WTC11 (cell line): ENCODE results near the gene FGFR1OP2. TPM values are rescaled to one million over a fixed set of nuclear protein-coding genes. Genes with fewer than 3 reads are reported as not detected.

Source experiments
- ATAC-seq: fragments of 200-7000 bp; cut with Tn5 transposase; 2 replicates; pipeline ENCODE4 v1.10.0; 2021; ENCODE audit warnings: mild to moderate bottlenecking, moderate library complexity
- CTCF ChIA-PET: fragments of 300-600 bp; sonication (Branson Sonifier 250); formaldehyde crosslinking; loops from one replicate; lab custom pipeline; 2021; ENCODE audit warnings: antibody characterized with exemption; lab: Charles Lee
- POLR2A ChIA-PET: fragments of 350-600 bp; sonication (Branson Sonifier 250); formaldehyde crosslinking; loops from one replicate; lab custom pipeline; 2021; ENCODE audit warnings: antibody characterized with exemption; lab: Charles Lee
- DNase-seq: peaks from one replicate; pipeline ENCODE4 v3.0.0; 2021; ENCODE audit warnings: low spot score
- H3K27ac Mint-ChIP-seq: 2 replicates; pipeline ENCODE4 v1.8.0; 2021; ENCODE audit warnings: mixed read lengths
- H3K27me3 Mint-ChIP-seq: 2 replicates; pipeline ENCODE4 v1.8.0; 2021; ENCODE audit warnings: low read depth, mild to moderate bottlenecking, moderate library complexity, mixed read lengths
- H3K36me3 Mint-ChIP-seq: 2 replicates; pipeline ENCODE4 v1.8.0; 2021; ENCODE audit warnings: mixed read lengths
- H3K4me1 Mint-ChIP-seq: 2 replicates; pipeline ENCODE4 v1.8.0; 2022; ENCODE audit warnings: mixed read lengths
- H3K4me3 Mint-ChIP-seq: 2 replicates; pipeline ENCODE4 v1.8.0; 2021; ENCODE audit warnings: mild to moderate bottlenecking, moderate library complexity, mixed read lengths
- H3K9me3 Mint-ChIP-seq: 2 replicates; pipeline ENCODE4 v1.8.0; 2021; ENCODE audit warnings: mixed read lengths
- CBFB ChIP-seq: sonication (generic); formaldehyde crosslinking; IDR thresholded peaks from 2 replicates; pipeline ENCODE4 v1.8.1; 2022; ENCODE audit warnings: mild to moderate bottlenecking, low read depth, missing genetic modification reagents
- ELF4 ChIP-seq: sonication (generic); formaldehyde crosslinking; IDR thresholded peaks from 2 replicates; pipeline ENCODE4 v1.8.1; 2022; ENCODE audit warnings: low read depth, mild to moderate bottlenecking, moderate library complexity, missing genetic modification reagents
- EMX1 ChIP-seq: fragments of 250-450 bp; sonication (Bioruptor Pico); IDR thresholded peaks from 2 replicates; pipeline ENCODE4 v1.8.0; 2021; ENCODE audit warnings: mild to moderate bottlenecking
- ESRRA ChIP-seq: sonication (generic); formaldehyde crosslinking; IDR thresholded peaks from 2 replicates; pipeline ENCODE4 v1.8.1; 2022; ENCODE audit warnings: mild to moderate bottlenecking, missing genetic modification reagents, borderline replicate concordance
- FOXJ3 ChIP-seq: sonication (generic); formaldehyde crosslinking; IDR thresholded peaks from 2 replicates; pipeline ENCODE4 v1.9.0; 2021; ENCODE audit warnings: missing genetic modification reagents, mild to moderate bottlenecking, borderline replicate concordance
- FOXK1 ChIP-seq: sonication (generic); formaldehyde crosslinking; IDR thresholded peaks from 2 replicates; pipeline ENCODE4 v1.8.0; 2022; ENCODE audit warnings: mild to moderate bottlenecking, moderate library complexity, missing genetic modification reagents
- FOXP1 ChIP-seq: sonication (generic); formaldehyde crosslinking; IDR thresholded peaks from 2 replicates; pipeline ENCODE4 v1.8.0; 2022; ENCODE audit warnings: missing genetic modification reagents, mild to moderate bottlenecking, moderate library complexity, borderline replicate concordance
- JAZF1 ChIP-seq: fragments of 250-450 bp; sonication (Bioruptor Pico); IDR thresholded peaks from 2 replicates; pipeline ENCODE4 v1.9.0; 2021; ENCODE audit warnings: moderate library complexity, mild to moderate bottlenecking, inconsistent platforms
- NFATC4 ChIP-seq: fragments of 250-450 bp; sonication (Bioruptor Pico); IDR thresholded peaks from 2 replicates; pipeline ENCODE4 v1.9.0; 2021; ENCODE audit warnings: mild to moderate bottlenecking
- NFE2L1 ChIP-seq: sonication (generic); formaldehyde crosslinking; IDR thresholded peaks from 2 replicates; pipeline ENCODE4 v1.8.1; 2023; ENCODE audit warnings: missing genetic modification reagents
- NR2C2 ChIP-seq: sonication (generic); formaldehyde crosslinking; IDR thresholded peaks from 2 replicates; pipeline ENCODE4 v1.8.0; 2022; ENCODE audit warnings: mild to moderate bottlenecking, missing genetic modification reagents
- NR3C1 ChIP-seq: sonication (generic); formaldehyde crosslinking; conservative IDR thresholded peaks from 2 replicates; pipeline ENCODE4 v1.8.1; 2023; ENCODE audit warnings: low read depth, mild to moderate bottlenecking, missing genetic modification reagents
- OVOL2 ChIP-seq: fragments of 250-450 bp; sonication (Bioruptor Pico); IDR thresholded peaks from 2 replicates; pipeline ENCODE4 v1.9.0; 2021; ENCODE audit warnings: mild to moderate bottlenecking, borderline replicate concordance
- RORB ChIP-seq: fragments of 250-450 bp; sonication (Bioruptor Pico); IDR thresholded peaks from 2 replicates; pipeline ENCODE4 v1.9.0; 2021; ENCODE audit warnings: mild to moderate bottlenecking
- SOX15 ChIP-seq: fragments of 250-450 bp; sonication (Bioruptor Pico); IDR thresholded peaks from 2 replicates; pipeline ENCODE4 v1.9.0; 2021; ENCODE audit warnings: mild to moderate bottlenecking
- ZBTB21 ChIP-seq: sonication (generic); formaldehyde crosslinking; IDR thresholded peaks from 2 replicates; pipeline ENCODE4 v1.8.1; 2023; ENCODE audit warnings: mild to moderate bottlenecking, missing genetic modification reagents, borderline replicate concordance
- ZNF219 ChIP-seq: sonication (generic); formaldehyde crosslinking; IDR thresholded peaks from 2 replicates; pipeline ENCODE4 v1.8.0; 2023; ENCODE audit warnings: missing genetic modification reagents, mild to moderate bottlenecking, borderline replicate concordance
- ZNF263 ChIP-seq: sonication (generic); formaldehyde crosslinking; IDR thresholded peaks from 2 replicates; pipeline ENCODE4 v1.8.1; 2022; ENCODE audit warnings: low read depth, mild to moderate bottlenecking, moderate library complexity, missing genetic modification reagents
- ZNF416 ChIP-seq: fragments of 250-450 bp; sonication (Bioruptor Pico); IDR thresholded peaks from 2 replicates; pipeline ENCODE4 v1.9.0; 2021; ENCODE audit warnings: mild to moderate bottlenecking, inconsistent platforms
- total RNA-seq: library from RNA; stranded (reverse); gene quantifications from 3 replicates; pipeline ENCODE4 v1.2.3, GENCODE V29; 2021
- TF ChIP-seq, protein P1 (sequence below): sonication (generic); formaldehyde crosslinking; IDR thresholded peaks from 2 replicates; pipeline ENCODE4 v1.8.1; 2022; ENCODE audit warnings: missing genetic modification reagents, borderline replicate concordance
- TF ChIP-seq, protein P2 (sequence below): sonication (generic); formaldehyde crosslinking; IDR thresholded peaks from 2 replicates; pipeline ENCODE4 v1.8.1; 2023; ENCODE audit warnings: mild to moderate bottlenecking, missing genetic modification reagents, moderate library complexity
- TF ChIP-seq, protein P3 (sequence below): sonication (generic); formaldehyde crosslinking; IDR thresholded peaks from 2 replicates; pipeline ENCODE4 v1.8.0; 2023; ENCODE audit warnings: mild to moderate bottlenecking, missing genetic modification reagents
- TF ChIP-seq, protein P4 (sequence below): fragments of 200-600 bp; IDR thresholded peaks from 2 replicates; pipeline ENCODE4 v1.8.0; 2022; ENCODE audit warnings: antibody characterized with exemption
- TF ChIP-seq, protein P5 (sequence below): sonication (generic); formaldehyde crosslinking; IDR thresholded peaks from 2 replicates; pipeline ENCODE4 v1.8.1; 2023; ENCODE audit warnings: mild to moderate bottlenecking, missing genetic modification reagents, borderline replicate concordance

The FGFR1OP2 gene
- total RNA-seq, 1 experiment from 2014 or later: 28.9 TPM

DNA sequence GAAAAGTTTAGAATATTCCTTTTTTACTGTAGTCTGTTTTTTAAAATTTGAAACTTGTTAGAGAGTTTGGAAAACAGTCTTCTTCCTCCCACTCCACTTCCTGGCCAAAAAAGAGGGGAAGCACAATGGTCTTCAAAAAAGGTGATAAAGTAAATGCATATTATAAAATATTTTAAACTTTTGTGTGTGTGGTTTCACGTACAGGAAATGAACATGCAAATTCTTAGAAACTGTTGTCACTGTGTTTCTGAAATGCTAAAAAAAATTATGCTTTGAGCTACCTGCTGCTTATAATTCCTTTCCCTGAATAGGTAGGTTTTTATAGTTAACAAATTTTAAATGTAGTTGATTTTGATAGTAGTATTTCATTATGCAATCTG is 2.9 kb downstream of the FGFR1OP2 start:
- no peak for TF ChIP-seq ESRRA (CRISPR knock-in tag)
- TF ChIP-seq OVOL2: no peak
- no peak for TF ChIP-seq ZNF416 (CRISPR knock-in tag)
- TF ChIP-seq NR3C1 (CRISPR knock-in tag): no peak
- TF ChIP-seq, protein P1, sequence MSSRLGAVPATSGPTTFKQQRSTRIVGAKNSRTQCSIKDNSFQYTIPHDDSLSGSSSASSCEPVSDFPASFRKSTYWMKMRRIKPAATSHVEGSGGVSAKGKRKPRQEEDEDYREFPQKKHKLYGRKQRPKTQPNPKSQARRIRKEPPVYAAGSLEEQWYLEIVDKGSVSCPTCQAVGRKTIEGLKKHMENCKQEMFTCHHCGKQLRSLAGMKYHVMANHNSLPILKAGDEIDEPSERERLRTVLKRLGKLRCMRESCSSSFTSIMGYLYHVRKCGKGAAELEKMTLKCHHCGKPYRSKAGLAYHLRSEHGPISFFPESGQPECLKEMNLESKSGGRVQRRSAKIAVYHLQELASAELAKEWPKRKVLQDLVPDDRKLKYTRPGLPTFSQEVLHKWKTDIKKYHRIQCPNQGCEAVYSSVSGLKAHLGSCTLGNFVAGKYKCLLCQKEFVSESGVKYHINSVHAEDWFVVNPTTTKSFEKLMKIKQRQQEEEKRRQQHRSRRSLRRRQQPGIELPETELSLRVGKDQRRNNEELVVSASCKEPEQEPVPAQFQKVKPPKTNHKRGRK: no peak
- TF ChIP-seq ZNF263: no peak
- no peak for TF ChIP-seq NR2C2 (CRISPR knock-in tag)
- no peak for TF ChIP-seq FOXJ3 (CRISPR knock-in tag)
- TF ChIP-seq, protein P2, sequence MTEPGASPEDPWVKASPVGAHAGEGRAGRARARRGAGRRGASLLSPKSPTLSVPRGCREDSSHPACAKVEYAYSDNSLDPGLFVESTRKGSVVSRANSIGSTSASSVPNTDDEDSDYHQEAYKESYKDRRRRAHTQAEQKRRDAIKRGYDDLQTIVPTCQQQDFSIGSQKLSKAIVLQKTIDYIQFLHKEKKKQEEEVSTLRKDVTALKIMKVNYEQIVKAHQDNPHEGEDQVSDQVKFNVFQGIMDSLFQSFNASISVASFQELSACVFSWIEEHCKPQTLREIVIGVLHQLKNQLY (CRISPR knock-in tag): no peak
- no peak for TF ChIP-seq NFATC4 (CRISPR knock-in tag)
- TF ChIP-seq ELF4: no peak
- TF ChIP-seq, protein P3, sequence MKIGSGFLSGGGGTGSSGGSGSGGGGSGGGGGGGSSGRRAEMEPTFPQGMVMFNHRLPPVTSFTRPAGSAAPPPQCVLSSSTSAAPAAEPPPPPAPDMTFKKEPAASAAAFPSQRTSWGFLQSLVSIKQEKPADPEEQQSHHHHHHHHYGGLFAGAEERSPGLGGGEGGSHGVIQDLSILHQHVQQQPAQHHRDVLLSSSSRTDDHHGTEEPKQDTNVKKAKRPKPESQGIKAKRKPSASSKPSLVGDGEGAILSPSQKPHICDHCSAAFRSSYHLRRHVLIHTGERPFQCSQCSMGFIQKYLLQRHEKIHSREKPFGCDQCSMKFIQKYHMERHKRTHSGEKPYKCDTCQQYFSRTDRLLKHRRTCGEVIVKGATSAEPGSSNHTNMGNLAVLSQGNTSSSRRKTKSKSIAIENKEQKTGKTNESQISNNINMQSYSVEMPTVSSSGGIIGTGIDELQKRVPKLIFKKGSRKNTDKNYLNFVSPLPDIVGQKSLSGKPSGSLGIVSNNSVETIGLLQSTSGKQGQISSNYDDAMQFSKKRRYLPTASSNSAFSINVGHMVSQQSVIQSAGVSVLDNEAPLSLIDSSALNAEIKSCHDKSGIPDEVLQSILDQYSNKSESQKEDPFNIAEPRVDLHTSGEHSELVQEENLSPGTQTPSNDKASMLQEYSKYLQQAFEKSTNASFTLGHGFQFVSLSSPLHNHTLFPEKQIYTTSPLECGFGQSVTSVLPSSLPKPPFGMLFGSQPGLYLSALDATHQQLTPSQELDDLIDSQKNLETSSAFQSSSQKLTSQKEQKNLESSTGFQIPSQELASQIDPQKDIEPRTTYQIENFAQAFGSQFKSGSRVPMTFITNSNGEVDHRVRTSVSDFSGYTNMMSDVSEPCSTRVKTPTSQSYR: no peak
- no peak for TF ChIP-seq FOXK1 (CRISPR knock-in tag)
- no peak for TF ChIP-seq ZBTB21 (CRISPR knock-in tag)
- TF ChIP-seq CBFB (CRISPR knock-in tag): no peak
- TF ChIP-seq FOXP1: no peak
- TF ChIP-seq EMX1 (CRISPR knock-in tag): no peak
- no peaks in the 10 kb centered on the region for H3K9me3 Mint-ChIP-seq
- ChIA-PET POLR2A (no interaction called here), CTCF (no interaction called here)
- no peaks in the 10 kb centered on the region for H3K36me3 Mint-ChIP-seq
- H3K27ac Mint-ChIP-seq: no peak overlapping the region
- H3K4me3 Mint-ChIP-seq: no peak overlapping the region
- DNase-seq (no peak), ATAC-seq (no peak)
- H3K4me1 Mint-ChIP-seq: peaks cover 22% of the 10 kb centered on the region
- H3K27me3 Mint-ChIP-seq: no peaks in the 10 kb centered on the region

DNA sequence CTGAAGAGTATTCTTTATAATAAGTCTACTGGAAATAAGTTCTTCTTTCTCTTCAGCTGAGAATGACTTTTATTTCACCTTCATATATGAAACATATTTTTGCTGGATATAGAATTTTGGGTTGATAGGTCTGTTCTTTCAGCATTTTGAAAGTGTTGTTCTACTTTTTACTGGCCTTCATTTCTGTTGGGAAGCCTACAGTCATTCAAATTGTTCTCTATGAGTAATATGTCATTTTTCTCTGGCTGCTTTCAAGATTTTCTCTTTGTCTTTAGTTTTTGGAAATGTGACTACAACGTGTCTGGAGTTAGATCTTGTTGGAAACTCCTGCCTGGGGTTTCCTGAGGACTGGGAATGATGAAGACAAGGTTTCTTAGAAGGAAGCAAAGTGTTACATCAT is 10.0 kb downstream of the FGFR1OP2 start:
- DNase-seq (no peak), ATAC-seq (no peak)
- POLR2A ChIA-PET: no interaction called here
- no peak overlapping the region for H3K4me3 Mint-ChIP-seq
- H3K4me1 Mint-ChIP-seq: peaks cover 12% of the 10 kb centered on the region
- CTCF ChIA-PET: no interaction called here
- H3K27me3 Mint-ChIP-seq: no peaks in the 10 kb centered on the region
- peaks cover 12% of the 10 kb centered on the region for H3K36me3 Mint-ChIP-seq
- H3K9me3 Mint-ChIP-seq: peaks cover 6% of the 10 kb centered on the region
- H3K27ac Mint-ChIP-seq: no peak overlapping the region
- TF ChIP-seq ELF4 (no peak), RORB (no peak), NFE2L1 (CRISPR knock-in tag) (no peak), SOX15 (CRISPR knock-in tag) (no peak), NR3C1 (CRISPR knock-in tag) (no peak), JAZF1 (no peak), ZNF219 (CRISPR knock-in tag) (no peak)
- TF ChIP-seq, protein P4, sequence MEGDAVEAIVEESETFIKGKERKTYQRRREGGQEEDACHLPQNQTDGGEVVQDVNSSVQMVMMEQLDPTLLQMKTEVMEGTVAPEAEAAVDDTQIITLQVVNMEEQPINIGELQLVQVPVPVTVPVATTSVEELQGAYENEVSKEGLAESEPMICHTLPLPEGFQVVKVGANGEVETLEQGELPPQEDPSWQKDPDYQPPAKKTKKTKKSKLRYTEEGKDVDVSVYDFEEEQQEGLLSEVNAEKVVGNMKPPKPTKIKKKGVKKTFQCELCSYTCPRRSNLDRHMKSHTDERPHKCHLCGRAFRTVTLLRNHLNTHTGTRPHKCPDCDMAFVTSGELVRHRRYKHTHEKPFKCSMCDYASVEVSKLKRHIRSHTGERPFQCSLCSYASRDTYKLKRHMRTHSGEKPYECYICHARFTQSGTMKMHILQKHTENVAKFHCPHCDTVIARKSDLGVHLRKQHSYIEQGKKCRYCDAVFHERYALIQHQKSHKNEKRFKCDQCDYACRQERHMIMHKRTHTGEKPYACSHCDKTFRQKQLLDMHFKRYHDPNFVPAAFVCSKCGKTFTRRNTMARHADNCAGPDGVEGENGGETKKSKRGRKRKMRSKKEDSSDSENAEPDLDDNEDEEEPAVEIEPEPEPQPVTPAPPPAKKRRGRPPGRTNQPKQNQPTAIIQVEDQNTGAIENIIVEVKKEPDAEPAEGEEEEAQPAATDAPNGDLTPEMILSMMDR: no peak
- TF ChIP-seq, protein P5, sequence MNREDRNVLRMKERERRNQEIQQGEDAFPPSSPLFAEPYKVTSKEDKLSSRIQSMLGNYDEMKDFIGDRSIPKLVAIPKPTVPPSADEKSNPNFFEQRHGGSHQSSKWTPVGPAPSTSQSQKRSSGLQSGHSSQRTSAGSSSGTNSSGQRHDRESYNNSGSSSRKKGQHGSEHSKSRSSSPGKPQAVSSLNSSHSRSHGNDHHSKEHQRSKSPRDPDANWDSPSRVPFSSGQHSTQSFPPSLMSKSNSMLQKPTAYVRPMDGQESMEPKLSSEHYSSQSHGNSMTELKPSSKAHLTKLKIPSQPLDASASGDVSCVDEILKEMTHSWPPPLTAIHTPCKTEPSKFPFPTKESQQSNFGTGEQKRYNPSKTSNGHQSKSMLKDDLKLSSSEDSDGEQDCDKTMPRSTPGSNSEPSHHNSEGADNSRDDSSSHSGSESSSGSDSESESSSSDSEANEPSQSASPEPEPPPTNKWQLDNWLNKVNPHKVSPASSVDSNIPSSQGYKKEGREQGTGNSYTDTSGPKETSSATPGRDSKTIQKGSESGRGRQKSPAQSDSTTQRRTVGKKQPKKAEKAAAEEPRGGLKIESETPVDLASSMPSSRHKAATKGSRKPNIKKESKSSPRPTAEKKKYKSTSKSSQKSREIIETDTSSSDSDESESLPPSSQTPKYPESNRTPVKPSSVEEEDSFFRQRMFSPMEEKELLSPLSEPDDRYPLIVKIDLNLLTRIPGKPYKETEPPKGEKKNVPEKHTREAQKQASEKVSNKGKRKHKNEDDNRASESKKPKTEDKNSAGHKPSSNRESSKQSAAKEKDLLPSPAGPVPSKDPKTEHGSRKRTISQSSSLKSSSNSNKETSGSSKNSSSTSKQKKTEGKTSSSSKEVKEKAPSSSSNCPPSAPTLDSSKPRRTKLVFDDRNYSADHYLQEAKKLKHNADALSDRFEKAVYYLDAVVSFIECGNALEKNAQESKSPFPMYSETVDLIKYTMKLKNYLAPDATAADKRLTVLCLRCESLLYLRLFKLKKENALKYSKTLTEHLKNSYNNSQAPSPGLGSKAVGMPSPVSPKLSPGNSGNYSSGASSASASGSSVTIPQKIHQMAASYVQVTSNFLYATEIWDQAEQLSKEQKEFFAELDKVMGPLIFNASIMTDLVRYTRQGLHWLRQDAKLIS (CRISPR knock-in tag): no peak
